GM21360 (cell line): Measurements from ENCODE around the gene ZG16B.

Source experiments
- ATAC-seq: cut with Tn5 transposase; IDR thresholded peaks from one replicate; pipeline ENCODE4 v1.9.1; 2021; ENCODE audit warnings: mild to moderate bottlenecking, moderate library complexity; ENCODE audit not compliant: unreplicated experiment

Gene ZG16B

DNA sequence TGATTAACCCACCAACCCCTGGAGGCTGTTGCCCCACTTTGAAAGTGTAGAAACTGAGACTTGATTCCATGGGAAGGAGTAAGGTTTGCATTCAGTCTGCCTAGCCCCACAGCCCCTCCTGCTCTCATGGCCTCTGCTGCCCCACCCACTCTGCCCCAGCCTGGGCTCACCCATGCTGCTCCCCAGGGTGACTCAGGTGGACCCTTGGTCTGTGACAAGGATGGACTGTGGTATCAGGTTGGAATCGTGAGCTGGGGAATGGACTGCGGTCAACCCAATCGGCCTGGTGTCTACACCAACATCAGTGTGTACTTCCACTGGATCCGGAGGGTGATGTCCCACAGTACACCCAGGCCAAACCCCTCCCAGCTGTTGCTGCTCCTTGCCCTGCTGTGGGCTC lies 25.4 kb upstream of the ZG16B start:
- ATAC-seq, result no peak

DNA sequence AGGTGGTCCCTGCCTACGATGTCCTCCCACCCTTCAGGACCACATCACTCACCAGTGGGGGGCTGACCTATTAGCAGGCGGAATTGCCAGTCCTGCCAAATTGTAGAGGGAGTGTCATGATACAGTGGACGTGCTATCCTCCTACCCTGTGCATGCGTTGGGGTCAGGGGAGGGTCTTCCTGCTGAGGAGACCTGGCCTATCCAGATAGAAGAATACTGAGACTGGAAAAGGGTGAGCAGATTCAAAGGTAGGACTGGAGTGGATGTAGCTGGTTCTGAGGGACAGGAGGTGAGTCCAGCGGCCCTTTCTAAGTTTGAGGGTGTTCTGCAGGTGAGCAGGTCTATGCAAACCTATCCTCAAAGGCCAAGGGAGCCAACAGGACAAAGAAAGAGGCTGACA lies 23.8 kb upstream of the ZG16B start:
- ATAC-seq, result no peak

DNA sequence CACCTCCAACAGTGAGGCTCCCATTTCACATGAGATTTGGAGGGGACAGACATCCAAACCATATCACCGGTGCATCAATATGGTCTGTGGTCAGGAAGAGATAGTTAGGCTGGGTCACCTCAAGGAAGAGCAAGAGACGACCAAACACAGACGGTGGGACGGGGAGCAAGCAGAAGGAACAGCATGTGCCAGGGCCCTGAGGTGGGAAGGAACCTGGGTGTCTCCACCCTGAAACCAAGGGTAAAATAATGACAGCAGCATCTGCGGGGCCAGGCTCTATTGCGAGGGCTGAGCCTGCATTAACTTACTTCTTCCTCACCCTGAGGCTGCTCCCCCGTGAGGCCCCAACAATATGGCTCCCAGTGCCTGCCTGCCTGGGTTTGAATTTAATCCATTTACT lies 21.9 kb upstream of the ZG16B start:
- ATAC-seq, result no peak

DNA sequence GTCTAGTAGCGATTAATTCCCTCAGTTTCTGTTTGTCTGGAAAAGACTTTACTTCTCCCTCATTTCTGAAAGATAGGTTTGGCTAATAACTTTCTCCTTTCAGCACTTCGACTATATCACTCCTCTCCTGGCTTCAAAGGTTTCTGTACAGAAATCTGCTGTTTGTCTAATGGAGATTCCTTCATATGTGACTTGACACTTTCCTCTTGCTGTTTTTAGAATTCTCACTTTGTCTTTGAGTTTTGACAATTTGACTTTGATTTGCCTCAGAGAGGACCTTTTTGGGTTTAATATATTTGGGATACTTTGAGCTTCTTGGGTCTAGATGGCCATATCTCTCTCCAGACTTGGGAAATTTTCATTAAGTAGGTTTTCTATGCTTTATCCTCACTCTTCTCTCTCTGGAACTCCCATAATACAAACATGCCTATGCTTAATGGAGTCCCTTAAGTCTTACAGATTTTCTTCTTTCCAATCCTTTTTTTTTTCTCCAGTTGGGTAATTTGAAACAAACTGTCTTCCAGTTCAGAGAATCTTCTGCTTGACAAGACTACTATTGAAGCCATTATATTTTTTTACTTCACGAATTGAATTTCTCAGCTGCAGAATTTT lies 20.8 kb upstream of the ZG16B start:
- no peak for ATAC-seq

DNA sequence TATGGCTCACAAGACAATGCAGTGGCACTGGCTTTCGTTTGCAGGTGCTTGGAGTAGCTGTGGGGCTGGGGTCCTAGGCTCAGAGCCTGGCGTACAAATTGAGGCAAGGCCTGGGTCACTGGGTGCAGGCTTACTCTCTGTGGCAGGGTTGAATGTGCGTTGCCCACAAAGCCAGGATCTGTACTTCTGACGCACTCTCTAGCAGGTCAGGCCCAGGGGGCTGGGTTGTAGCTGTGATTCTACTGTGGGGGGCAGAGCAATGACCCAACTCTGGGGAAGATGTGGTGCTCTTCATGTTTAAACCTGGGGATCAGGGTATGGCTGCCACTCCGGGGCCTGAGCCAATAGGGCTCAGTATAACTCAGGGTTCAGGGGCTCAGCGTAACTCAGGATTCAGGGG lies 19.5 kb upstream of the ZG16B start:
- no peak for ATAC-seq

DNA sequence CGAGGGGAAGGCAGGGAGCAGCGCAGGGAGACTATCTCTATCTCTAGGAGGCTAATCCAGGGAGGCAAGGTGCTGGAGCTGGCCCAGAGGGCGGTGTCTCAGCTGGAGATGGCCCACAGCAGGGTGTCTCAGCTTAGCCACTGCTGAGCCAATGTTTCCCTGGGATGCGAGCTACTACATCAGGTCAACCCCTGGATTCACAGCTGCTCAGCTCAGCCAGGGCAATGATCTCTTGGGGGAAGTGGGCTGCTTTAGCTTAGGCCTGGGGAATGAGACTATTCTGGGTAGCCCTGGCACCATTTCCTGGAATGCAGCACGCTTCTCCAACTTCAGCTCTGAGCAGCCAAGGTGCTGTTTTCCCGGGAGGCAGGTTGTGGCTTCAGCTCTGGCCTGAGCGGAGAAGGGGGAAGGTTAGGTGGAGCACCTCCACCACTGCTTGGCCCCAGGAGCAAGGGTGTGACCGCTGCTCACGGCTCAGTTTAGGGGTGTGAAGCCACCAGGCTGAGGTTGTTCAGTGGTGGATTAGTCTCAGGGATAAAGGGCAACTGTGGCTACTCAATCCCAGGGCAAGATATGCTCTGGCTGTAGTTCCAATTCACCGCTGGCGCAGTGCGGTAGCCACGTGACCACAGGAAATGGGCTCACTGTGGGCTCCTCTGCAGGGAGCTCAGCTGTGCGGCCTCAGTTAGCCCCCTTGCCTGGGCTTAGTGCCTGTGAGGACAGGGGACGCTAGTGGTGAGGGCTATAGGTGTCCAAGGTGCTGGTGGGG lies 18.2 kb upstream of the ZG16B start:
- no peak for ATAC-seq

DNA sequence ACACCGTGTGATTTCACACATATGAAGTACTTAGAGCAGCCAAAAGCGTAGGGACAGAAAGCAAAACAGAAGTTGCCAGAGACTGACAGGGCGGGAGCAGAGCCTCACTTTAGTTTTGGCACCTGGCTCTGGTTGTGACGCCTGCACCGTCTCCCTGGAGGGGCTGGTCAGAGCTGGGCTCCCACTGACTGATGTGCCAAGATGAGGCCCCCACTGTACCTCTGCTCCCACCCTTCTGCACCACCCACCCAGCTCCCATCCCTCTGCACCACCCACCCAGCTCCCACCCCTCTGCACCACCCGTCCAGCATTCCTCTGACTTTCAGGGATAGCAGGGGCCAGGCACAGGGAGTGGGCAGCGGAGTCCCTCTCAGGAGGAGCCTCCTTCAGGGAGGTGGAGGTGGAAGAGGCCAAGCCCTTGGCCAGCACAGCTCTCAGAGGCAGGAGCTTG lies 16.3 kb upstream of the ZG16B start:
- ATAC-seq, result no peak

DNA sequence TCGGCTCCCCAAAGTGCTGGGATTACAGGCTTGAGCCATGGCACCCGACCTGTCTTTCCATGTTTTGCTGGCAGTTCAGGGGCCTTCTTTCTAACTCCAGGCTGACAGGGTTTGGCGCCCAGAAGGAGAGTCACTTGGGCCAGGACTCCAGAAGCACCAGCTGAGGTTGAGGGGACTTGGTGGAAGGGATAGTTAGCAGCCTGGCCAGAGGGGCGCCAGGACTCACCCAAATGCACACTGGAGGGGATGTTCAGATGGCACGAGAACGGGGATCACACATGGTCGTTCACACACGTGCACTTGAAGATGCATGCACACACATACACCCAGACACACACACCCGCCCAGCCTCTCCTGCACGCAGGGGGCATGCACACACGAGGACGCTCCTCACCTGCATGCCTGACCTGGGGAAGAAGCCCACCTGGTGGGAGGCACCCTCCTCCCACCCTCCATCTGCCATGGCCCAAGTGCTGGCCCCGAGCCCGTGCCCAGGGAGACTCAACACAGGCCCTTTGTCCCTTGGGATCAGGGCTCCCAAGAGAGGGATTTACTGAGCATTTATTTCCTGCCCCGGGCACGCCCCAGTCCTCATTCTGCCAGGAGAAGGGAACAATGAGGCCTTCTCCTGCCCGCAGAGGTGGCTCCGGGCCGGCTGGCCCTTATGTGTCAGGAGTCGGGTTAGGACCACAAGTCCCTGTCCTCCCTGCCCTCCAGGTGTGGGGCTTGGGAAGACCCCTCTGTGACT lies 15.4 kb upstream of the ZG16B start:
- no peak for ATAC-seq

DNA sequence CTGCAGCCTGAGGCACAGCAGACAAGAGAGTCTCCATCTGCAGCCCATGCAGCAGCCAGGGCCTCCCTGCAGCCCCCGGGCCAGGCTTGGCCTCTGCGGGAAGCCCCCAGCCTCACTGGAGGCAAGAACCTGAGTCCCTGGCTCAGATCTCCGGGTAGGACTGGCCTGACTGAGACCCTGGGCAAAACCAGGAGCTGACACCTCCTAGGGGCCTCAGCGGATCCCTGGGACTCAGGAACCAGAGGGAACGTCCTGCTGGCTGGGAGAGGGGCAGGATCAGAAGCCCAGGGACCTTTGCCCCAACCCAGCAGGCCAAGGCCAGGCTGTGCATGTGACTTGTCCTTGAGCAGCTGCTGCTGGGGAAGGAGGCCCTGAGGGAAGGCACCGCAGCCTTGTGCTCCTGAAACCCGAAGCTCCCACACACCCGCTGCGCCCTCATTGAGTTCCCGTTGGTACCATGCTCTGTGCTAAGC lies 14.8 kb upstream of the ZG16B start:
- no peak for ATAC-seq

DNA sequence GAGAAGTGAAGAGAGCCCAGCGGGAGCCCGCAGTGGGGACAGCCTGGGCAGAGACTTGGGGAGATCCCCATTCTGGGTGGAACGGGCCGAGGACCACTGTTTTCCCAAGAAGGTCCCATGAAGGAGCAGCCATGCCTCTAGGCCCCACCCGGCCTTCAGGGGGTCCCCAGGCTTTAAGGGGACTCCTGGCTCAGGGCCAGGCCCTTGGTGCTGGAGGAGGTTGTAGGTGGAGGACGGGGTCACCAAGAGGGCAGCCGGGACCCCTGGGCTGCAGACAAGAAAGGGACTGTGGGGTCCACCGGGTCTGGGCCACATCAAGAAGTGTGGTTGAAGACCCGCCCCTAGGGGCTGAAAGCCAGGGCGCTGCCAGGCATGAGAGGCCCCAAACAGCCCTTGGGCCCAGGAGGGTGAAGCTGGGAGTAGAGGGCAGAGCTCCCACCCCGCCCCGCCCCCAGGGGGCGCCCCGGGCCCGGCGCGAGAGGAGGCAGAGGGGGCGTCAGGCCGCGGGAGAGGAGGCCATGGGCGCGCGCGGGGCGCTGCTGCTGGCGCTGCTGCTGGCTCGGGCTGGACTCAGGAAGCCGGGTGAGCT lies 13.3 kb upstream of the ZG16B start, which contains the start of gene PRSS21:
PRSS21 (plus strand) TSS at position 487 of the 589 bp plus-strand sequence; CDS start at position 519, 32 bp downstream.
- no peak for ATAC-seq

DNA sequence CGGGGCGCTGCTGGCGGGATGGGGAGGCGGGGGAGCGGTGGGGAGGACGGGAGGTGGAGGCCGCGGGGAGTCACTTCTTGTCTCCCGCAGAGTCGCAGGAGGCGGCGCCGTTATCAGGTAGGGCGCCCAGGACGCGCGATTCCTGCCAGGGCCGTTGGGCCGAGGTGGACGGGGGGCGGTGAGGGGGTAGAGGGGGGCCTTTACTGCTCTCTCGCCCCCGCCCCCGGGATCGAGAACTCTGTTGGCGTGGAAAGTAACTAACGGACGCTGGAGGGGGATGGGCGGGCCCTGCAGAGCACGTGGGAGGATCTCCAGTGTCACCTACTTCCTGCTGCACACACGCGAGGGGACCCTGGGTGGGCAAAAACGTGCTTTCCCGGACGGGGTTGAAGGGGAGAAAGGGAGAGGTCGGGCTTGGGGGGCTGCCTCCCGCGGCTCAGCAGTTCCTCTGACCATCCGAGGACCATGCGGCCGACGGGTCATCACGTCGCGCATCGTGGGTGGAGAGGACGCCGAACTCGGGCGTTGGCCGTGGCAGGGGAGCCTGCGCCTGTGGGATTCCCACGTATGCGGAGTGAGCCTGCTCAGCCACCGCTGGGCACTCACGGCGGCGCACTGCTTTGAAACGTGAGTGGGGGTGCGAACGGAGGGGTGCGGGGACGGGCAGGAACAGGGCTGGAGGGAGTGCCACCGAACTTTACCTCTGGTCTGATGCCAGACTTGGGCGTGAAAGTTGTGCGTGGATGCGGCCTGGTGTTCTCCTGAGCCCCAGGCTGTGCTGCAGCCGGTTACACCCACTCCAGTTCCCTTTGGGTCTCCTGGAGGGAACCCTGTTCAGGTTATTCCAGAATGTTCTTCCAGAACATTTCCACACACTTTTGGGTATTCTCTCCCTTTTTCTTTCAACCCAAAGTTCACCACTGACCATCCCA lies 12.5 kb upstream of the ZG16B start:
- ATAC-seq, result no peak

DNA sequence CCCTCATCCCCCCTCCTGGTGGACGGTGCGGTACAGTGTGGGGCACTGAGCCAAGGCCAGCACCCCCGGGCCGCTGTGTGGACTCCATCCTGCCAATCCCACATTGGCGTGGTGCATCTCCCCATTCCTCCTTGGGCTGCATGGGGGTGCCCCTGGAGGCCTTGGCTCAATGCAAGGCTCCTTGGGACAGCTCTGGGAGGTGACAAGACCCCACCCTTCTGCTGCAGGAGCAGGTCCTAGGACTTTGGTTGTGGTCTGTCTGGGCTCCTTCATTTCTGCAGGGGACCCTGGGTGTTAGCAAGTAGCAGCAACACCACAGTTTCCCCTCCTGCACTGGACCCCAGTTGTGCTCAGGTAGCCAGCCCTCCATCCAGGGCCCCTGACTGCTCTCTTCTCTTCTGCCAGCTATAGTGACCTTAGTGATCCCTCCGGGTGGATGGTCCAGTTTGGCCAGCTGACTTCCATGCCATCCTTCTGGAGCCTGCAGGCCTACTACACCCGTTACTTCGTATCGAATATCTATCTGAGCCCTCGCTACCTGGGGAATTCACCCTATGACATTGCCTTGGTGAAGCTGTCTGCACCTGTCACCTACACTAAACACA lies 11.7 kb upstream of the ZG16B start:
- no peak for ATAC-seq

DNA sequence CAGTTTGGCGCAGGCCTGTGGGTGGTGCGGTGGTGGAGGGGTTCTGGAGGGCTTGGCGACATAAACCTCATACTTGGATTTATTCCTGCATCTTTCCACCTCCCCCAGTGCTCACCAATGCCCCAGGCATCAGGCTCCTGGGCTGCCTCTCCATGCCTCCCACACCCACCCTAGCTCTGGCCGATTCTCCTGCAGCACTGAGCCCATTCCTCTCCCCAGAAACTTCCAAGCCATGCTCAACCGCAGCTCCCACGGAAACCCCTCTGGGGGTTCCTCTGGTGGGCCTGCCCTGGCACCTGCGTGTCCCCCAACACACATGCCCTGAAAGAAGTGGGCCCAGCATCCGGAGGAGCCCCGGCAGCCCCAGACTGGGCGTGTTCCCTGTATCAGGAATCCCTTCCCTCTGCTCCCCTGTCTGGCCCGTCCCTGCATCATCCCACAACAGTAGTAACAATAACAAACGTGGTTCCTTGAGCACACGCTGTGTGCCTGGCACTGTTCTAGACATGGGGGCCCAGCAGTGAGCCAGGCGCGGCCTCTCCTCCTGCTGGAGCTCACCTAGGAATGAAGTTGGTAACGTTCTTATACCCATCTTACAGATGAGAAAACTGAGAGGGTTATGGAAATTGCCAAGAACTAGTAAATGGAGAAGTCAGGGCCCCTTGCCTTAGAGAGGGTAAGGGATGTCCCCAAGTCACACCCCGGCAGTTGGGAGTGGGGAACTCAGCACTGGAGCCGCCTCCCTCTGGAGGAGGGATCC lies 10.7 kb upstream of the ZG16B start:
- ATAC-seq, result no peak

DNA sequence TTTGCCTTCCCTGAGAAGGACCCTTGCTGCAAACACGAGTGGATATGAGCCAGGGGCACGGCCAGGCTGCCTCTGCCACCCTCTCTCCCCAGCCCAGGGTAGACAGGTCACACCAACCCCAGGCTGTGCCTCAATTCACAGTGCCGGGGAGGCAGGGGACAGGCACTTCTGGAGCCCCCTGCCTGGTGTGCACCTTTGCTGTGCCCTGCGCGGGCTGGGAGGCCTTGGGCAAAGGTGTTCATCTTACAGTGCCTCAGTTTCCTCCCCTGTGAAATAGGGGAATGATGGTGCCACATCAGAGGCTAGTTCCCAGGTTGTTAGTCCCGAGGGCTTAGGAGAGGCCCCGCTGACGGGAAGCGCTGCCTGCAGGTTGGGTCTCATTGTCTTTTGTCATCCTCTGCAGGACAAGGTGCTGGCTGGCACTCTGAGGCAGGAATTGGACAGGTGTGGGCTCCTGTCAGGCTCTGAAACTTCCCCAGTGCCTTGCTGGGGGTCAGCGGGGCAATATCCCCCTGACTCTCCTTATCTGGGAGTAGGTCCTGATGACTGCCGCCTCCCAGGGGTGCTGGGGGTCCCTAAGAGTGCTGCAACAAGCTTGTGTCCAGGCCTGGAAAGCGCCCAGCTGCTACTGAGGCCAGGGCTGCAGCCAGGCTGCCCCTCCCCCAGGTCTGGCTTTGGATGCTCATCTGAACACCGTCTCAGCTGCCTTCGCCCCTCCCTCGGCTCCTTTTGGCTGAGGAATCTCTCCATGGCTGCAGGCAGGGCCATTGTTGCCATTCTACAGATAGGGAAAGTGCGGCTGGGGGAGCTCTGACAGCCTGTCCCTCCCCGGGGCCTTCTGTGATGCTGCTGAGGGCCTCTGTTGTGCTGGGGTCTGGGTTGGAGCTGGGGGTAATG lies 9.9 kb upstream of the ZG16B start:
- ATAC-seq, result no peak

DNA sequence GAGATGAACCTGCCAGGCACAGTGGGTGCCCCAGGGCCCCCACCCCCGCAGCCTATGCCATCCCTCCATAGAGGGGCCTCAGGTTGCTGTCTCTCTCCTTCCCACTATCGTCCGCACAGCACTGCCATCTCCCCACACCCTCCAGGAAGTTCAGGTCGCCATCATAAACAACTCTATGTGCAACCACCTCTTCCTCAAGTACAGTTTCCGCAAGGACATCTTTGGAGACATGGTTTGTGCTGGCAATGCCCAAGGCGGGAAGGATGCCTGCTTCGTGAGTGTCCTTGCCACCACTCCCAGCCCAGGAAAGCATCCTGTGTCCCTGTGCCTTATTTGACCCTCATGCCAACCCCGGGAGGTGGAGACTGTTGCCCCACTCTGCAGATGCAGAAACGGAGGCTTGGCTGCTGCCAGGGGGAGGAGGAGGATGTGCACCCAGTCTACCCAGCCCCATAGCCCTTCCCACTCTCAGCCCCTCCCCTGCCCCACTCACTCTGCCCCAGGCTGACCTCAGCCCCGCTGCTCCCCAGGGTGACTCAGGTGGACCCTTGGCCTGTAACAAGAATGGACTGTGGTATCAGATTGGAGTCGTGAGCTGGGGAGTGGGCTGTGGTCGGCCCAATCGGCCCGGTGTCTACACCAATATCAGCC lies 9.1 kb upstream of the ZG16B start:
- no peak for ATAC-seq

DNA sequence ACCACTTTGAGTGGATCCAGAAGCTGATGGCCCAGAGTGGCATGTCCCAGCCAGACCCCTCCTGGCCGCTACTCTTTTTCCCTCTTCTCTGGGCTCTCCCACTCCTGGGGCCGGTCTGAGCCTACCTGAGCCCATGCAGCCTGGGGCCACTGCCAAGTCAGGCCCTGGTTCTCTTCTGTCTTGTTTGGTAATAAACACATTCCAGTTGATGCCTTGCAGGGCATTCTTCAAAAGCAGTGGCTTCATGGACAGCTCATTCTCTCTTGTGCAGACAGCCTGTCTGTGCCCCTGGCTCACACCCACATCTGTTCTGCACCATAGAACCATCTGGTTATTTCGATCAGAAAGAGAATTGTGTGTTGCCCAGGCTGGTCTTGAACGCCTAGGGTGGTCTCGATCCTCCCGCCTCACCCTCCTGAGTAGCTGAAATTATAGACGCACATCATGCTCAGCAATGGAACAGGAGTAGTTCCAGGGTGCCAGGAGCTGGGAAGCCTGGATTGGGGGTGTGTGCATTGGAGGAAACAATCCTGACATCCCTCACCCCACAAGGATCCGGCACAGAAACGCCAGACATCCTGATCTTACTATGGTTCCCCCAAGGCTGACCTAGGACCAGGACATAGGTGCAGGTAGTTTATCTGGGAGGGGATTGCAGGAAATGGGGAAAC lies 8.5 kb upstream of the ZG16B start:
- ATAC-seq, result no peak

DNA sequence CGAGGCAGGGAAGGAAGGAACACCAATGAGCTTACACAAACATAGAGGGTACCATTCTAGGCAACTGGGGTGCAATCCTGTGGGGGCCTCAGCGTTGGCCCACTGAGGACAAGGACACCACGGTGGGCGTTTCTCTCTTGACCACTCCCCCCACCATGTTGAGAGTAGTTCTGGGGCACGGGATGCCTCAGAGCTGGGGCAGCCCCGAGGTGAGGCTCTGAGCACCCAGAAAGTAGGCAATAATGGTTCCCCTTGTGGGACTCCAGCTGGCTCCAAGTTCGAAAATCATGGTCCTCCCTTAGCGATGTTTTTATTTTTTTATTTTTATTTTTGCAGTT lies 8.0 kb upstream of the ZG16B start:
- ATAC-seq, result no peak
